AG10803 (cell line): ENCODE data around the gene DIP2C.
"Not testable (repeated sequence)": the region's sequence is repeated elsewhere in the genome, so short reads cannot be mapped to it uniquely, and the experiment has no call there.

Experiments used
- DNase-seq: peaks from one replicate; pipeline ENCODE4 v3.0.0; 2010; ENCODE audit warnings: low read depth
- H3K4me3 ChIP-seq: 2 replicates; pipeline ENCODE4 v1.5.1; 2011; ENCODE audit warnings: mild to moderate bottlenecking, low read length, control low read depth
- CTCF ChIP-seq: conservative IDR thresholded peaks from 2 replicates; pipeline ENCODE4 v1.5.1; 2011; ENCODE audit warnings: mild to moderate bottlenecking, low read length, control low read depth, inconsistent platforms

The DIP2C gene

GRCh38 chr10:612696-613095 lies 76.8 kb downstream of the DIP2C start:
- H3K4me3 ChIP-seq: no peak overlapping the region
- TF ChIP-seq CTCF: no peak
- no peak for DNase-seq

DNA sequence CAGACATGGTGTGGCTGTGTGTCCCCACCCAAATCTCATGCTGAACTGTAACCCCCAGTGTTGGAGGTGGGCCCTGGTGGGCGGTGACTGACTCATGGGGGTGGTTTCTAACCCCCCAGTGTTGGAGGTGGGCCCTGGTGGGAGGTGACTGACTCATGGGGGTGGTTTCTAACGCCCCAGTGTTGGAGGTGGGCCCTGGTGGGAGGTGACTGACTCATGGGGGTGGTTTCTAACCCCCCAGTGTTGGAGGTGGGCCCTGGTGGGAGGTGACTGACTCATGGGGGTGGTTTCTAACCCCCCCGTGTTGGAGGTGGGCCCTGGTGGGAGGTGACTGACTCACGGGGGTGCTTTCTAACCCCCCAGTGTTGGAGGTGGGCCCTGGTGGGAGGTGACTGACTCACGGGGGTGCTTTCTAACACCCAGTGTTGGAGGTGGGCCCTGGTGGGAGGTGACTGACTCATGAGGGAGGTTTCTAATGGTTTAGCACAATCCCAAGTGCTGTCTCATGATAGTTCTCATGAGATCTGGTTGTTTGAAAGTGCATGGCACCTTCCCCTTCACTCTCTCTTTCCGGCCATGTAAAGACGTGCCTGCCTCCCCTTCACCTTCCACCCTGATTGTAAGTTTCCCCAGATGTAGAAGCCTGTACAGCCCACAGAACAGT lies 78.7 kb downstream of the DIP2C start:
- DNase-seq: peak; percentile 64
- H3K4me3 ChIP-seq: not testable (repeated sequence)

DNA sequence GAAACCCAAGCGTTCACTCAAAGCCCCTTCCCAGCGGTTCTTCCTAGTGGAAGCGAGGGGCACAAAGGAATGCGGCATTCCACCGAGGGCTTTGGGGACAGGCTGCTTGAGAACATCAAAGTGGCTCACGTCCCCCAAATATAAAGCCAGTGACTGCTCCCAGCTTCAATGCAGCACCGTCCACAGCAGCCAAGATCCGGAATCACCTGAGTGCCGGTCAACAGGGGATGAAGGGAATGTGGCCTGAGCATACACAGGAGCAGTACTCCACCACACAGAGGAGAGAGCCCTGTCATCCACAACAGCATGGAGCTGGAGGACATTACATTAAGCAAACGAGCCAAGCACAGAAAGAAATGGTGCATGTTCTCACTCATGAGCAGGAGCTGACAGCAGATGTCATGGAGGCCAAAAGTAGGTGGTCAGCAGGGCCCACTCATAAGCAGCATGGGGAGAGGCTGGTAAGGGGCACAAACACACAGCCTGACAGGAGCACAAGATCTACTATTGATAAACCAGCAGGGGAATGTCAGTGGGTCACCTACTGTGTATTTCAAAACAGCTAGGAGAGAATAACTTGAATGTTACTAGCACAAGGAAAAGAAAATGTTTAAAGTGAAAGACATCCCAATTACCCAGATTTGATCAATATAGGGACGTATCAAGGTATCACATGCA lies 79.5 kb downstream of the DIP2C start:
- no peak overlapping the region for H3K4me3 ChIP-seq
- no peak for TF ChIP-seq CTCF
- no peak for DNase-seq

DNA sequence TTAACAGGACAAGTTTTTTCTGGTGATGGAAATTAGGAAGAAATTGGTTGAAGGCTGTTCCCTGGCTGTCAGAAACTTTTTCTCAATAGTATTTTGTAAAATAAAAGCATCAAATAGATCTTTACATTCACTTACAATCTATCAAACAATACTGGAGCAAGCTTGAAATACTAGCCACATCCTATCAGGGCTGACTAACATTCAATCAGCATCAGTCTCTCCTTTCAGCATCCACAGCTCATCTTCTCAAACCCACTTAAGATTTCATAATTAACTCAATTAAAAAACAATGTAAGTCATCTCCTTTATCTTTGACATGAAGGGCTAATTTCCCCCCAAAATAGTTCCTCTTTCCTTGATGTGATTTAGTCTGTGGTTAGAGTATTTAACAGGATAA lies 80.2 kb downstream of the DIP2C start:
- DNase-seq: no peak
- H3K4me3 ChIP-seq: no peak overlapping the region
- TF ChIP-seq CTCF: no peak

DNA sequence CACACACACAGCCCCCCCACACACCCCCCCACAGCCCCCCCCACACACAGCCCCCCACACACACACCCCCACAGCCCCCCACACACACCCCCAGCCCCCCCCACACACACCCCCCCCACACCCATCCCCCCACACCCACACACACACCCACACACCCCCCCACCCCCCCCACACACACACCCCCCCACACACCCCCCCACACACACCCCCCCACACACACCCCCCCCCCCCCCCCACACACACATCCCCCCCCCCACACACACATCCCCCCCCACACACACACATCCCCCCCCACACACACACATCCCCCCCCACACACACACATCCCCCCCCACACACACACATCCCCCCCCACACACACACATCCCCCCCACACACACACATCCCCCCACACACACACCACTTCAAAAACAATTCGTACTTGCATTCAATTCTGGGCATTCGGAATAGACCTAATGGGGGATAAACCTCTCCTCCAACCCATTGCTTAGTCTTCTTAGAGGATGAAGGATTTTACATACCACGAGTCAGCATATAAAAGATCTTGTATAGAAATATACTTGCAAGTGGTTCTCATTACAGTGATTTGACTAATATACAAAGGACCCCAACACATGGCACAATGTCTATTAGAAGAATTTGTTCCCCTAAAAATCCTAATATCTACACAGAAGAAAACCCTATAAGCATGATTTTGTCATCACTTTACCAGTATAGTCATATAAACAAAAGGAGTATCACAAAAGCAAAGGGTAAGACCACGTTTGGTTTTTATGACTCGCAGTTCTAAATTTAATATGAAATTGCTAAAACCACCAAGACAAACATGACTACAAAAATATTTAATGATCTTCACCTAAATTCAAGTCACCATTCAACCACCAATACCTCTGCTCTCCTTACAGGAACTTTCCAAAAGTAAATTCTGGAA lies 80.9 kb downstream of the DIP2C start:
- TF ChIP-seq CTCF: no peak
- peak; percentile 29 for DNase-seq
- no peak overlapping the region for H3K4me3 ChIP-seq

GRCh38 chr10:607545-608185 lies 81.8 kb downstream of the DIP2C start:
- DNase-seq: peak; percentile 62
- peak overlapping the region; percentile 7; the same call in 1 of the 2 replicates for H3K4me3 ChIP-seq
- no peak for TF ChIP-seq CTCF
